AG09319 (cell line): ENCODE results near the gene HABP2.

Source experiments
- DNase-seq: peaks from one replicate; pipeline ENCODE4 v3.0.0-alpha.2; 2010; ENCODE audit warnings: low read depth; ENCODE audit errors: extremely low read depth
- CTCF ChIP-seq: IDR thresholded peaks from 2 replicates; pipeline ENCODE4 v1.5.1; 2011; ENCODE audit warnings: low read depth, mild to moderate bottlenecking, inconsistent platforms, low read length, moderate library complexity

The HABP2 gene

GRCh38 chr10:113618338-113618737 lies 65.5 kb downstream of the HABP2 start:
- TF ChIP-seq CTCF = no peak
- DNase-seq = no peak

- no peak for DNase-seq
- no peak for TF ChIP-seq CTCF
Observed at GRCh38 chr10:113619401-113619800, 66.5 kb downstream of the HABP2 start.

GRCh38 chr10:113620511-113620910 lies 67.7 kb downstream of the HABP2 start:
- no peak for DNase-seq
- TF ChIP-seq CTCF = no peak

- TF ChIP-seq CTCF = no peak
- DNase-seq = no peak
Observed at GRCh38 chr10:113620936-113621335, 68.1 kb downstream of the HABP2 start.

- no peak for DNase-seq
- TF ChIP-seq CTCF = no peak
Observed at GRCh38 chr10:113621799-113622198, 68.9 kb downstream of the HABP2 start.

GRCh38 chr10:113622831-113623230 lies 70.0 kb downstream of the HABP2 start:
- TF ChIP-seq CTCF = no peak
- DNase-seq = no peak

- no peak for TF ChIP-seq CTCF
- DNase-seq = no peak
Observed at GRCh38 chr10:113625461-113626186, 72.8 kb downstream of the HABP2 start.
